GM13977 (cell line): Measurements from ENCODE around the gene GMDS.
A peak's percentile ranks its signal among the peaks of the same experiment; 100 is the strongest.
"Not testable (repeated sequence)": the region's sequence is repeated elsewhere in the genome, so short reads cannot be mapped to it uniquely, and the experiment has no call there.

Source experiments
- DNase-seq: peaks from one replicate; pipeline ENCODE4 v3.0.0; 2012; ENCODE audit warnings: low spot score
- in situ Hi-C: fragments of 300-500 bp; cut with MboI; formaldehyde crosslinking; loops from one replicate; pipeline ENCODE4 v1.12.0; 2022; ENCODE audit warnings: low sequenced_read_pairs, low pct_unique_long_range_greater_than_20kb, mixed read lengths, inconsistent platforms; ENCODE audit not compliant: unreplicated experiment
- TF ChIP-seq, protein P1 (sequence below): IDR thresholded peaks from 2 replicates; pipeline ENCODE4 v1.5.1; 2012; ENCODE audit warnings: mild to moderate bottlenecking, control low read depth; ENCODE audit not compliant: insufficient read depth; ENCODE audit errors: extremely low read depth, missing control alignments

Gene GMDS

DNA sequence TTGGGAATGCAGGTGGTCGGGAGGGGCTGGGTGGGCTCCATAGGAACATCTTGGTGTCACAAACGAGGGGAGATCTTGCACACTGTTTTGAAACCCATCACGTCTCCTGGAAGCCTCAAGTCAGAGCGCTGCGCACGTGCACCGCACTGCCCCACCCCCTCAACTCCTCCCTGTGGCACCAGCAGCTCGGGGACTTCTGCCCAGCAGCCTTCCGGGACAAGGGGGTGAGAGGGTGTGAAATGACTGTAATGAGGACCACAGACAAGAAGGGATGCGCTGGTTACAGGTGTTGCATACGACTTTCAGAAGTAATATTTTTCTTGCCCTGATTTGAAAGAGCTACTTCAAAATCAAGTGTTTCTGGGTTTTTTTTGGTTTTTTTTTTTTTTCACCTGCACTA is 575.4 kb downstream of the GMDS start:
- in situ Hi-C loops = no loop called here
- TF ChIP-seq, protein P1, sequence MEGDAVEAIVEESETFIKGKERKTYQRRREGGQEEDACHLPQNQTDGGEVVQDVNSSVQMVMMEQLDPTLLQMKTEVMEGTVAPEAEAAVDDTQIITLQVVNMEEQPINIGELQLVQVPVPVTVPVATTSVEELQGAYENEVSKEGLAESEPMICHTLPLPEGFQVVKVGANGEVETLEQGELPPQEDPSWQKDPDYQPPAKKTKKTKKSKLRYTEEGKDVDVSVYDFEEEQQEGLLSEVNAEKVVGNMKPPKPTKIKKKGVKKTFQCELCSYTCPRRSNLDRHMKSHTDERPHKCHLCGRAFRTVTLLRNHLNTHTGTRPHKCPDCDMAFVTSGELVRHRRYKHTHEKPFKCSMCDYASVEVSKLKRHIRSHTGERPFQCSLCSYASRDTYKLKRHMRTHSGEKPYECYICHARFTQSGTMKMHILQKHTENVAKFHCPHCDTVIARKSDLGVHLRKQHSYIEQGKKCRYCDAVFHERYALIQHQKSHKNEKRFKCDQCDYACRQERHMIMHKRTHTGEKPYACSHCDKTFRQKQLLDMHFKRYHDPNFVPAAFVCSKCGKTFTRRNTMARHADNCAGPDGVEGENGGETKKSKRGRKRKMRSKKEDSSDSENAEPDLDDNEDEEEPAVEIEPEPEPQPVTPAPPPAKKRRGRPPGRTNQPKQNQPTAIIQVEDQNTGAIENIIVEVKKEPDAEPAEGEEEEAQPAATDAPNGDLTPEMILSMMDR = no peak
- no peak for DNase-seq

DNA sequence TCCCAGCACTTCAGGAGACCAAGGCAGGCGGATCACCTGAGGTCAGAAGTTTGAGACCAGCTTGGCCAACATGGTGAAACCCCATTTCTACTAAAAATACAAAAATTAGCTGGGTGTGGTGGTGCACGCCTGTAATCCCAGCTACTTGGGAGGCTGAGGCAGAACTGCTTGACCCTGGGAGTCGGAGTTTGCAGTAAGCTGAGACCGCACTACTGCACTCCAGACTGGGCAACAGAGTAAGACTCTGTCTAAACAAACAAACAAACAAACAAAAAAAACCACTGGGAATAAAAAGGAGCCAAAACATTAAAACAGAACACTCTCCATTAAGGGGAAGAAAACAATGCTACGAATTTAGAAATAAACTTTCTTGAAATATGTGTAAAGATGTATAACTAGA is 576.9 kb downstream of the GMDS start:
- DNase-seq, in situ Hi-C loops: not testable (repeated sequence)

DNA sequence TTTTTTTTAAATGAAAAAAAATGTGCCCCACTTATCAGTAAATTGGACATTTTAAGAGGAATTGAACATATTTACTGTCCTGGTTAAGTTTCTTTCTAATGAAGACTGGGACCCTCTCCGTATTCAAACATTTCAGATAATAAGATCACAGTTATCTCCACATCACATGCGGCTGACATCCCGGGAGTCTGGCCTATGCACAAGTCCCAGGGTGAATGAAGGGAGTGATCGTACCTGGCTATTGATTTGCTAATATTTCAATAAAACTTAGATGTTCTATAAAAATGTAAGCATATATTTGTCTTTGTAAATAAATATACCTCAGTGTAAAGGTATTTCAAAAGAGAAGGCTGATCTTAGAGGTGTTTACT is 577.6 kb downstream of the GMDS start:
- in situ Hi-C loops = no loop called here

DNA sequence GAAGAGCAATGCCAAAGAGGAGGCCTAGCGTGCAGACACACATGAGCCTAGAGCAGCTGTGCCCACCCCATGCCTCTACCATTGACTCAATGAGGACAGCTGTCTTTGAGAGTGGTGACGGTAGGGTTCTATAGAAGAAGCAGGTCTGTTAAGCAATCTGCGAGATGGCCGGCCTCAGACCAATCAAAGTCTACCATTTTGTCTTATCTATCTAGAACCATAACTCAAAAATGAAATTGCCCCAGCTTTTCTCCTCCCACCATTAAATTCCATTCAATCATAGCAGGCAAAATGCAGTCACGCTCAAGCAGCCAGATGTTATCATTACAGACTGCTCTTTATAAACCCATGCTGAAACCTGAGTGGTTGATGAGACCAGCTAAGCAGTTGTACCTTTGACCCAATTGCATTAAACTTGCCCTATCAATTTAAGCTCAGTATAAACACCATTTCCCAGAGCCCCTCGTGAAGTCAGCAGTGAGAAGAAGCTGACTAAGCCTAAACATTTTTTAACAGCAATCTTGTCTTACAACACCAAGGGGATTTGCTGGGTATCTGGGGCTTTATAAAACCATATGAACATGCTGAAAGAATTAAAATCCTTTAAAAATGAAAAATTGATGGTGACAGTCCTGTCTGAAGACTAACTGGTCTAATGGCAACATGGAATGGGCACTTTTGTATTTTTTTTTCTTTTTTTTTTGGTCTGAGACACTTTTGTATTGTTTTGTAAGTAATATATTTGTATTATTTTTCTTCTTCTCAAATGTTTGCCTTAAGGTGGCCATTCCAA is 578.2 kb downstream of the GMDS start:
- in situ Hi-C loops = no loop called here
- TF ChIP-seq, protein P1 = no peak
- no peak for DNase-seq

More for the DNA sequence above, 577.6 kb downstream of the GMDS start:
- TF ChIP-seq, protein P1 = no peak
- DNase-seq = no peak

DNA sequence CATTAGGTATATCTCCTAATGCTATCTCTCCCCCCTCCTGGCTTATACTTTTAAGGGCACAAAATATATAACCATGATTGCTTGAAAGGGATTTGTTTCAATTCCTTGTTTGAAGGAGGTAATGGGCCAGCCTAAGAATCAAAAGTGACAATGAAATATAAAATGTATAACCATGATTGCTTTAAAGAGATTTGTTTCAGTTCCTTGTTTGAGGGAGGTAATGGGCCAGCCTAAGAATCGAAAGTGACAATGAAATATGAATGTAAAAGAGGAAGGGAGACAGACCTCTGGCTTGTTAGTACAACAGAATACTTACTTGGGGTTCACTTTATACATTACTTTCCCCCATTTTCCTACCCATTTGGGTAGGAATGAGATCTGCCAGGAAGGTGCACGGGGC is 580.2 kb downstream of the GMDS start:
- in situ Hi-C loops = no loop called here
- DNase-seq = peak; percentile 65
- TF ChIP-seq, protein P1 = no peak

DNA sequence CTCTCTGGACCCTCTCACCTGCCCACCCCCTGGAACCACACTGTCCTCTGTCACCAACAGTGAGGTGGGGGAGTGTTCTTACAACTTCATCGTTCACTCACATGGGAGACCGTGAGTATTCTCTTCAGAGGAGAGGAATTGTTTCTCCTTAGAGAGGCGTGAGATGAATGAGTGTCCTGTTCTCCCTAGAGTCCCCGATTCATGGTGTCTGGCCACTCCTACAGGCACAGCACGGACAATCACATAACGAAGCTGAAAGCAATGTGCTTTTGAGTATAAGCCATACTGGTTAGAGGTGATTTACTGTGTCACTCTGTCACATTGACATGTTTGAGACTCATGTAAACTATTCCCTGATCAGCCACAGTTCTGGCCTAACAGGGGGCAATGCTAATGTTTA is 581.1 kb downstream of the GMDS start:
- TF ChIP-seq, protein P1 = no peak
- no peak for DNase-seq
- in situ Hi-C loops = no loop called here

DNA sequence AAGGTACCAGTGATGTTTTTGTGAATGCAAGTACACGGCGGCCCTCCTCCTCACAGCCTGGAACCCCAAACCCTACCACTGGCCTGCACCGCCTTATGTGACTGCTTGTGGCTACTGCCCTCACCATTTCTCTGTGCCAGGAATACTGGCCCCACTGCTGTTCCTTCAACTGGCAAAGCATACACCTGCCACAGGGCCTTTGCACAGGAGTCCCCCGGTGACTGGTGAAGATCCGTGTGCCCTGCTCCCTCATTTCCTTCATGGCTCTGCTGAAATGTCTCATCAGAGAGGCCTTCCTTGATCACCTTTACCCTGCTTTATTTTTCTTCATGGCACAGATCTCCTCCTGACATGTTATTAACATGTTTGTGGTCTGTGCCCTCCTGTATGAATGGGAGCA is 581.9 kb downstream of the GMDS start:
- TF ChIP-seq, protein P1 = no peak
- no peak for DNase-seq
- in situ Hi-C loops = no loop called here
